ENCODE data around the gene RAB4B.

Gene RAB4B

DNA sequence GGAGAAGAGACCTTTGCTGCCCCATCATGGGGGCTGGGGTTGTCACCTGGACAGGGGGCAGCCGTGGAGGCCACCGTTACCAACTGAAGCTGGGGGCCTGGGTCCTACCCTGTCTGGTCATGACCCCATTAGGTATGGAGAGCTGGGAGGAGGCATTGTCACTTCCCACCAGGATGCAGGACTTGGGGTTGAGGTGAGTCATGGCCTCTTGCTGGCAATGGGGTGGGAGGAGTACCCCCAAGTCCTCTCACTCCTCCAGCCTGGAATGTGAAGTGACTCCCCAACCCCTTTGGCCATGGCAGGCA lies 29.9 kb downstream of the RAB4B start:
- Histone ChIP-seq H3K9me2 (replicated peaks; ENCODE audit: low read depth, low read length) (no peaks in the 10 kb centered on the region), H3K79me2 (ENCODE audit: insufficient read depth, low read length) (peaks cover 57% of the 10 kb centered on the region), H2AFZ (ENCODE audit: low read length) (no peak overlapping the region), H3F3A (ENCODE audit: low read depth) (no peaks in the 10 kb centered on the region), H3K4me1 (ENCODE audit: insufficient read depth, low read length, poor library complexity, severe bottlenecking) (peaks cover 35% of the 10 kb centered on the region), H3K9ac (ENCODE audit: low read depth, low read length, poor library complexity, severe bottlenecking) (no peak overlapping the region), H3K9me3 (ENCODE audit: insufficient read depth, low read depth, low read length) (no peaks in the 10 kb centered on the region), H3K27me3 (ENCODE audit: insufficient read depth, low read length, poor library complexity, severe bottlenecking) (no peaks in the 10 kb centered on the region), H3K36me3 (ENCODE audit: insufficient read depth, low read length) (peaks cover 18% of the 10 kb centered on the region; the same call in 1 of the 2 replicates), H3K4me2 (ENCODE audit: low read depth, low read length, poor library complexity, severe bottlenecking) (no peak overlapping the region), H3K4me3 (ENCODE audit: low read length, poor library complexity, severe bottlenecking) (no peak overlapping the region), H4K20me1 (ENCODE audit: insufficient read depth, low read length, poor library complexity, severe bottlenecking) (peaks cover 54% of the 10 kb centered on the region)
- TF ChIP-seq EZH2phosphoT487 (IDR thresholded peaks at IDR 0.05; ENCODE audit: borderline replicate concordance): no peak
- TF ChIP-seq, protein P1, sequence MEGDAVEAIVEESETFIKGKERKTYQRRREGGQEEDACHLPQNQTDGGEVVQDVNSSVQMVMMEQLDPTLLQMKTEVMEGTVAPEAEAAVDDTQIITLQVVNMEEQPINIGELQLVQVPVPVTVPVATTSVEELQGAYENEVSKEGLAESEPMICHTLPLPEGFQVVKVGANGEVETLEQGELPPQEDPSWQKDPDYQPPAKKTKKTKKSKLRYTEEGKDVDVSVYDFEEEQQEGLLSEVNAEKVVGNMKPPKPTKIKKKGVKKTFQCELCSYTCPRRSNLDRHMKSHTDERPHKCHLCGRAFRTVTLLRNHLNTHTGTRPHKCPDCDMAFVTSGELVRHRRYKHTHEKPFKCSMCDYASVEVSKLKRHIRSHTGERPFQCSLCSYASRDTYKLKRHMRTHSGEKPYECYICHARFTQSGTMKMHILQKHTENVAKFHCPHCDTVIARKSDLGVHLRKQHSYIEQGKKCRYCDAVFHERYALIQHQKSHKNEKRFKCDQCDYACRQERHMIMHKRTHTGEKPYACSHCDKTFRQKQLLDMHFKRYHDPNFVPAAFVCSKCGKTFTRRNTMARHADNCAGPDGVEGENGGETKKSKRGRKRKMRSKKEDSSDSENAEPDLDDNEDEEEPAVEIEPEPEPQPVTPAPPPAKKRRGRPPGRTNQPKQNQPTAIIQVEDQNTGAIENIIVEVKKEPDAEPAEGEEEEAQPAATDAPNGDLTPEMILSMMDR (conservative IDR thresholded peaks at IDR 0.05; ENCODE audit: low read length): no peak

DNA sequence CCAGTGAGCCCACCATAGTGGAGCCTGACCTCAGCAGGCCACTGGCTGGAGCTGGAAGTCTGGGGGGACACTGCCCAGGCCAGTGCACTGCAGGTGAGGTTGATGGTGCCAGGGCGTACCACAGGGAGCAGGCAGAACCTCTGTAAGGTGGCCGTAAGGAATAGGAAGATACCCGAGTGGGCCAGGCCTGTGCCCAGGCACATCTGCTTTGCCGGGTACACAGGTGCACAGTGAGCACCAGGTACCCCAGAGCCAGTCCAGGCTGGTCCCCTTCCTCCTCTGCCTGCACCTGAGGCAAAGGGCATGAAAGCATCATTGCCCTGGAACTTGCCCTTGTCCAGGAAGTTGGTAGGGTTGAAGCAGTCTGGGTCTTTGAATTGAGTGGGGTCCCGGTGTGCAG lies 30.4 kb downstream of the RAB4B start:
- H3K9me2 ChIP-seq (replicated peaks; ENCODE audit: low read depth, low read length): no peaks in the 10 kb centered on the region
- H4K20me1 ChIP-seq (ENCODE audit: insufficient read depth, low read length, poor library complexity, severe bottlenecking): peaks cover 49% of the 10 kb centered on the region
- peaks cover 18% of the 10 kb centered on the region; the same call in 1 of the 2 replicates for H3K36me3 ChIP-seq (ENCODE audit: insufficient read depth, low read length)
- H3K4me2 ChIP-seq (ENCODE audit: low read depth, low read length, poor library complexity, severe bottlenecking): no peak overlapping the region
- no peaks in the 10 kb centered on the region for H3K9me3 ChIP-seq (ENCODE audit: insufficient read depth, low read depth, low read length)
- TF ChIP-seq, protein P1 (conservative IDR thresholded peaks at IDR 0.05; ENCODE audit: low read length): no peak
- TF ChIP-seq EZH2phosphoT487 (IDR thresholded peaks at IDR 0.05; ENCODE audit: borderline replicate concordance): no peak
- no peak overlapping the region for H3K4me3 ChIP-seq (ENCODE audit: low read length, poor library complexity, severe bottlenecking)
- no peaks in the 10 kb centered on the region for H3F3A ChIP-seq (ENCODE audit: low read depth)
- H3K9ac ChIP-seq (ENCODE audit: low read depth, low read length, poor library complexity, severe bottlenecking): no peak overlapping the region
- H2AFZ ChIP-seq (ENCODE audit: low read length): no peak overlapping the region
- H3K4me1 ChIP-seq (ENCODE audit: insufficient read depth, low read length, poor library complexity, severe bottlenecking): peaks cover 30% of the 10 kb centered on the region
- H3K27me3 ChIP-seq (ENCODE audit: insufficient read depth, low read length, poor library complexity, severe bottlenecking): no peaks in the 10 kb centered on the region
- peaks cover 52% of the 10 kb centered on the region for H3K79me2 ChIP-seq (ENCODE audit: insufficient read depth, low read length)

DNA sequence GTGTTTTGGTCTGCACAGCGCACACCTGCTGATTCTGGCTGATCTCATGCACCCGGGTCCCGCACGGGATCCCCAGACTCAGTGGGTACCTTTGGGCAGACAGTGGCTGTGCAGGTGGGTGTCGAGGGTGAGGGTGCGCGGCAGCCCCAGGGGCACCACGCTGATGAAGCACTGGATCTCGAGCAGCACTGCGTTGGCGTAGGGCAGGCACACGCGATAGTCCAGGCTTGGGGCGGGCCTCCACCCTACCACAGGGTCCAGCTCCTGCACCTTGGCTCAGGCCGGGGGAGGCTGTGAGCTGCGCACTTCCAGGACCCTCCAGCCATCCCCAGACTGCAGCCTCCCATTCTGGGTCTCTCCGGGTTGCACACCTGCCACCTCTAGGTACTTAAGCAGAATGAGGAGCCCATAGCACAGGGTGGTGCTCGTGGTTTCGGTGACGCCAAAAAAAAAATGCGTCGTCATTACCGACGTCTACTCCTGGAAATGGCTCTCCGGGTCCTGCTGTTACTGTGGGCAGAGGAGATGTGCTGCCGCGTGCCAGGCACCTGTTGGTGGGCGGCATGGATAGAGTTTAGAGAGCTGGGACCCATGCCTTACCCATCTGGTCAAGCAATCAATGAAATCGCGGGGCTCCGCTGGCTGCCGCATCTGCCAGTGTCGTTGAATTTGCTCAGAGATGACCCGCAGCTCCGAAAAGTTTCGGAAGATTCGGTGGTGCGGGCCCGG lies 31.5 kb downstream of the RAB4B start:
- no peaks in the 10 kb centered on the region for H3K9me3 ChIP-seq (ENCODE audit: insufficient read depth, low read depth, low read length)
- H3K36me3 ChIP-seq (ENCODE audit: insufficient read depth, low read length): peaks cover 18% of the 10 kb centered on the region; the same call in 1 of the 2 replicates
- no peak overlapping the region for H3K4me3 ChIP-seq (ENCODE audit: low read length, poor library complexity, severe bottlenecking)
- no peak for TF ChIP-seq EZH2phosphoT487 (IDR thresholded peaks at IDR 0.05; ENCODE audit: borderline replicate concordance)
- TF ChIP-seq, protein P1 (conservative IDR thresholded peaks at IDR 0.05; ENCODE audit: low read length): no peak
- H3K4me1 ChIP-seq (ENCODE audit: insufficient read depth, low read length, poor library complexity, severe bottlenecking): peaks cover 20% of the 10 kb centered on the region
- no peaks in the 10 kb centered on the region for H3F3A ChIP-seq (ENCODE audit: low read depth)
- H3K9ac ChIP-seq (ENCODE audit: low read depth, low read length, poor library complexity, severe bottlenecking): no peak overlapping the region
- H2AFZ ChIP-seq (ENCODE audit: low read length): no peak overlapping the region
- no peak overlapping the region for H3K4me2 ChIP-seq (ENCODE audit: low read depth, low read length, poor library complexity, severe bottlenecking)
- no peaks in the 10 kb centered on the region for H3K9me2 ChIP-seq (replicated peaks; ENCODE audit: low read depth, low read length)
- peaks cover 39% of the 10 kb centered on the region for H4K20me1 ChIP-seq (ENCODE audit: insufficient read depth, low read length, poor library complexity, severe bottlenecking)
- no peaks in the 10 kb centered on the region for H3K27me3 ChIP-seq (ENCODE audit: insufficient read depth, low read length, poor library complexity, severe bottlenecking)
- H3K79me2 ChIP-seq (ENCODE audit: insufficient read depth, low read length): peaks cover 41% of the 10 kb centered on the region

All from Loucy (cell line).